Esophagus squamous epithelium (tissue), 4 donors: ENCODE data around the gene TRAF3IP1.

Source experiments
- CTCF ChIP-seq, 6 experiments: fragments of 450-650 bp in 4 of 6; fragments of 200-600 bp in 2 of 6; sonication (generic) in 2 of 6; IDR thresholded peaks; one replicate each; pipeline ENCODE4 v1.5.1; 2016 to 2019; ENCODE audit warnings: antibody characterized with exemption in 6 of 6, mild to moderate bottlenecking in 4 of 6, moderate library complexity in 4 of 6
- POLR2A ChIP-seq, 4 donors: fragments of 450-650 bp; IDR thresholded peaks; one replicate each; pipeline ENCODE4 v1.6.1; 2017; ENCODE audit warnings: antibody characterized with exemption in 4 of 4, mild to moderate bottlenecking in 4 of 4, moderate library complexity in 3 of 4

- TF ChIP-seq CTCF (IDR thresholded peaks at IDR 0.05) = no peak
- TF ChIP-seq POLR2A (IDR thresholded peaks at IDR 0.05) = no peak
Measured at GRCh38 chr2:238350150-238350897, 30.0 kb downstream of the TRAF3IP1 start.
